Panc1 (cell line): ENCODE measurements around the gene KRT85.

Experiments
- TCF7L2 ChIP-seq: IDR thresholded peaks from 2 replicates; pipeline ENCODE4 v1.6.1; 2011; ENCODE audit warnings: mild to moderate bottlenecking, low read depth, low read length, inconsistent platforms
- TF ChIP-seq, protein P1 (sequence below): fragments of 450-650 bp; IDR thresholded peaks from 2 replicates; pipeline ENCODE4 v1.5.1; 2017; ENCODE audit warnings: mild to moderate bottlenecking

DNA sequence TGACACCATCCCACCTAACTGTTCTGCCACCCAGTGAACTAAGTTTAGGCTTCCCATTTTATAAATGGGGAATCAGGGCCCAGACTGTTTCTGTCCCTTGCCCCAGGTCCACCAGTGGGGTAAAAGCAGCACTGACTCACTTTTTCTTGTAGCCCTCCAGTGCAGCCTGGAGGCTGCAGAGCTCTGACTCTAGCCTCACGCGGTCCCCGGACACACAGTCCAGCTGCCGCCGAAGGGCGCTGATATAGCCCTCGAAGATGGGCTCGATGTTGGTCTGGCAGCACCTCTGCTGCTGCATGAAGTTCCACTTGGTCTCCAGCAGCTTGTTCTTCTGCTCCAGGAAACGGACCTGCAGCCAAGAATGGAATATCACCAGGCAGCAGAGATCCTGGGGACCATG, 36.3 kb upstream of the KRT85 start:
- no peak for TF ChIP-seq TCF7L2
- TF ChIP-seq, protein P1, sequence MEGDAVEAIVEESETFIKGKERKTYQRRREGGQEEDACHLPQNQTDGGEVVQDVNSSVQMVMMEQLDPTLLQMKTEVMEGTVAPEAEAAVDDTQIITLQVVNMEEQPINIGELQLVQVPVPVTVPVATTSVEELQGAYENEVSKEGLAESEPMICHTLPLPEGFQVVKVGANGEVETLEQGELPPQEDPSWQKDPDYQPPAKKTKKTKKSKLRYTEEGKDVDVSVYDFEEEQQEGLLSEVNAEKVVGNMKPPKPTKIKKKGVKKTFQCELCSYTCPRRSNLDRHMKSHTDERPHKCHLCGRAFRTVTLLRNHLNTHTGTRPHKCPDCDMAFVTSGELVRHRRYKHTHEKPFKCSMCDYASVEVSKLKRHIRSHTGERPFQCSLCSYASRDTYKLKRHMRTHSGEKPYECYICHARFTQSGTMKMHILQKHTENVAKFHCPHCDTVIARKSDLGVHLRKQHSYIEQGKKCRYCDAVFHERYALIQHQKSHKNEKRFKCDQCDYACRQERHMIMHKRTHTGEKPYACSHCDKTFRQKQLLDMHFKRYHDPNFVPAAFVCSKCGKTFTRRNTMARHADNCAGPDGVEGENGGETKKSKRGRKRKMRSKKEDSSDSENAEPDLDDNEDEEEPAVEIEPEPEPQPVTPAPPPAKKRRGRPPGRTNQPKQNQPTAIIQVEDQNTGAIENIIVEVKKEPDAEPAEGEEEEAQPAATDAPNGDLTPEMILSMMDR, result no peak
